ENCODE results near the gene NPAT. TPM values are rescaled to one million over a fixed set of nuclear protein-coding genes. Genes with fewer than 3 reads are reported as not detected.

Gene NPAT
- total and polyA plus RNA-seq, 2 of the 13 experiments (the other 11 are each of a cell fraction or from before 2014, with no cell fraction given): 4.4 to 11.2 TPM

DNA sequence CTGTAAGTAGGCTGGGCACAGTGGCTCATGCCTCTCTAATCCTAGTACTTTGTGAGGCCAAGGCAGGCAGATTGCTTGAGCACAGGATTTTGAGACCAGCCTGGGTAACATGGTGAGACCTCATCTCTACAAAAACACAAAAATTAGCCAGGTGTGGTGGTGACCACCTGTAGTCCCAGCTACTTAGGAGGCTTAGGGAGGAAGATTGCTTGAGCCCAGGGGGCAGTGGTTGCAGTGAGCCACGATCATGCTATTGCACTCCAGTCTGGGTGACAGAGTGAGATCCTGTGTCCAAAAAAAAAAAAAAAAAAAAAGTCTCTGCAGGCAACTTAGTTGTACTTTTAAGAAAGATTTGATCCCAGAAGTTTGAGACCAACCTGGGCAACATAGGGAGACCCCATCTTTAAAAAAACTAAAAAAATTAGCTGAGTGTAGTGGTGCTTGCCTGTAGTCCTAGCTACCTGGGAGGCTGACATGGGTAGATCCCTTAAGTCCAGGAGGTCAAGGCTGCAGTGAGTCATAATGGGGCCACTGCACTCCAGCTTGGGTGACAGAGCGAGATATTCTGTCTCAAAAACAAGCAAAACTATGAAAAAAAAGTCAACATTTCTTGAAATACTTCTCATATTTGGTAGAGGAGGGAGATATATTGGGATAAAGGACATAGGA lies 11.0 kb upstream of the NPAT start (continued):
- TF ChIP-seq NR2F2 (IDR thresholded peaks at IDR 0.05; ENCODE audit: borderline replicate concordance, low read depth) (peak; percentile 52; the same call in 1 of the 2 replicates), ZNF644 (CRISPR knock-in tag; IDR thresholded peaks at IDR 0.05; ENCODE audit: low read depth) (peak; percentile 88), ZNF18 (CRISPR knock-in tag; IDR thresholded peaks at IDR 0.05; ENCODE audit: insufficient replicate concordance) (no peak), AHDC1 (CRISPR knock-in tag; IDR thresholded peaks at IDR 0.05; ENCODE audit: borderline replicate concordance) (peak; percentile 80; the same call in 1 of the 2 replicates), NONO (IDR thresholded peaks at IDR 0.05) (no peak), NONO (CRISPR knock-in tag; conservative IDR thresholded peaks at IDR 0.05) (peak; percentile 39; the same call in 1 of the 2 replicates), NCOA2 (CRISPR knock-in tag; IDR thresholded peaks at IDR 0.05) (peak; percentile 42; the same call in 1 of the 2 replicates), ZNF501 (CRISPR knock-in tag; IDR thresholded peaks at IDR 0.05) (0 out of 2 replicates have a peak, but pooled peaks have one; percentile 28), FOXA3 (CRISPR knock-in tag; IDR thresholded peaks at IDR 0.05) (peak; percentile 35; the same call in 1 of the 2 replicates), ZNF576 (CRISPR knock-in tag; IDR thresholded peaks at IDR 0.05) (no peak), FOXP1 (IDR thresholded peaks at IDR 0.05) (no peak), FOXP1 (CRISPR knock-in tag; IDR thresholded peaks at IDR 0.05) (peak; percentile 25; the same call in 1 of the 2 replicates), DPF2 (CRISPR knock-in tag; IDR thresholded peaks at IDR 0.05; ENCODE audit: borderline replicate concordance, low read depth) (peak; percentile 82; the same call in 1 of the 2 replicates), ZMYM3 (CRISPR knock-in tag; IDR thresholded peaks at IDR 0.05) (peak; percentile 79), JUN (CRISPR knock-in tag; IDR thresholded peaks at IDR 0.05) (peak; percentile 73; the same call in 1 of the 2 replicates), SMARCE1 (IDR thresholded peaks at IDR 0.05; ENCODE audit: borderline replicate concordance) (0 out of 2 replicates have a peak, but pooled peaks have one; percentile 70), ASH2L (IDR thresholded peaks at IDR 0.05; ENCODE audit: insufficient read length, low read depth, low read length) (peak; percentile 26), ZNF121 (CRISPR knock-in tag; IDR thresholded peaks at IDR 0.05) (peak; percentile 95)
- TF ChIP-seq, protein P1, sequence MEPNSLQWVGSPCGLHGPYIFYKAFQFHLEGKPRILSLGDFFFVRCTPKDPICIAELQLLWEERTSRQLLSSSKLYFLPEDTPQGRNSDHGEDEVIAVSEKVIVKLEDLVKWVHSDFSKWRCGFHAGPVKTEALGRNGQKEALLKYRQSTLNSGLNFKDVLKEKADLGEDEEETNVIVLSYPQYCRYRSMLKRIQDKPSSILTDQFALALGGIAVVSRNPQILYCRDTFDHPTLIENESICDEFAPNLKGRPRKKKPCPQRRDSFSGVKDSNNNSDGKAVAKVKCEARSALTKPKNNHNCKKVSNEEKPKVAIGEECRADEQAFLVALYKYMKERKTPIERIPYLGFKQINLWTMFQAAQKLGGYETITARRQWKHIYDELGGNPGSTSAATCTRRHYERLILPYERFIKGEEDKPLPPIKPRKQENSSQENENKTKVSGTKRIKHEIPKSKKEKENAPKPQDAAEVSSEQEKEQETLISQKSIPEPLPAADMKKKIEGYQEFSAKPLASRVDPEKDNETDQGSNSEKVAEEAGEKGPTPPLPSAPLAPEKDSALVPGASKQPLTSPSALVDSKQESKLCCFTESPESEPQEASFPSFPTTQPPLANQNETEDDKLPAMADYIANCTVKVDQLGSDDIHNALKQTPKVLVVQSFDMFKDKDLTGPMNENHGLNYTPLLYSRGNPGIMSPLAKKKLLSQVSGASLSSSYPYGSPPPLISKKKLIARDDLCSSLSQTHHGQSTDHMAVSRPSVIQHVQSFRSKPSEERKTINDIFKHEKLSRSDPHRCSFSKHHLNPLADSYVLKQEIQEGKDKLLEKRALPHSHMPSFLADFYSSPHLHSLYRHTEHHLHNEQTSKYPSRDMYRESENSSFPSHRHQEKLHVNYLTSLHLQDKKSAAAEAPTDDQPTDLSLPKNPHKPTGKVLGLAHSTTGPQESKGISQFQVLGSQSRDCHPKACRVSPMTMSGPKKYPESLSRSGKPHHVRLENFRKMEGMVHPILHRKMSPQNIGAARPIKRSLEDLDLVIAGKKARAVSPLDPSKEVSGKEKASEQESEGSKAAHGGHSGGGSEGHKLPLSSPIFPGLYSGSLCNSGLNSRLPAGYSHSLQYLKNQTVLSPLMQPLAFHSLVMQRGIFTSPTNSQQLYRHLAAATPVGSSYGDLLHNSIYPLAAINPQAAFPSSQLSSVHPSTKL (CRISPR knock-in tag; IDR thresholded peaks at IDR 0.05): peak; percentile 90

Data from HepG2 (cell line).